HepG2 (cell line): ENCODE measurements around the gene ARHGAP5. TPM values are rescaled to one million over a fixed set of nuclear protein-coding genes. Genes with fewer than 3 reads are reported as not detected.

Experiments used
- CHD4 ChIP-seq: fragments of 200-600 bp; sonication (generic); IDR thresholded peaks from 2 replicates; pipeline ENCODE4 v1.7.0; 2017; ENCODE audit warnings: mild to moderate bottlenecking, low read length, borderline replicate concordance
- GATAD1 ChIP-seq: IDR thresholded peaks from 2 replicates; pipeline ENCODE4 v1.6.1; 2016; ENCODE audit warnings: missing genetic modification reagents, missing compliant biosample characterization
- HMGA1 ChIP-seq: sonication (generic); formaldehyde crosslinking; conservative IDR thresholded peaks from 2 replicates; pipeline ENCODE4 v1.4.0; 2020; ENCODE audit warnings: missing genetic modification reagents
- HNF4A ChIP-seq: sonication (generic); formaldehyde crosslinking; IDR thresholded peaks from 2 replicates; pipeline ENCODE4 v1.4.0; 2020; ENCODE audit warnings: missing genetic modification reagents
- HOXA3 ChIP-seq: sonication (generic); formaldehyde crosslinking; IDR thresholded peaks from 2 replicates; pipeline ENCODE4 v1.5.0; 2020; ENCODE audit warnings: missing genetic modification reagents
- IRF2 ChIP-seq: IDR thresholded peaks from 2 replicates; pipeline ENCODE4 v1.6.1; 2018; ENCODE audit warnings: missing genetic modification reagents, missing compliant biosample characterization
- LRRFIP1 ChIP-seq: sonication (generic); formaldehyde crosslinking; conservative IDR thresholded peaks from 2 replicates; pipeline ENCODE4 v1.4.0; 2020; ENCODE audit warnings: missing genetic modification reagents
- MAF1 ChIP-seq: sonication (generic); formaldehyde crosslinking; IDR thresholded peaks from 2 replicates; pipeline ENCODE4 v1.5.0; 2020; ENCODE audit warnings: missing genetic modification reagents, borderline replicate concordance
- MAFG ChIP-seq: sonication (generic); formaldehyde crosslinking; IDR thresholded peaks from 2 replicates; pipeline ENCODE4 v1.5.1; 2020; ENCODE audit warnings: mild to moderate bottlenecking, missing genetic modification reagents
- NCOA2 ChIP-seq: sonication (generic); formaldehyde crosslinking; IDR thresholded peaks from 2 replicates; pipeline ENCODE4 v1.8.0; 2022; ENCODE audit warnings: inconsistent platforms
- PAF1 ChIP-seq: IDR thresholded peaks from 2 replicates; pipeline ENCODE4 v1.6.1; 2016; ENCODE audit warnings: missing genetic modification reagents, missing compliant biosample characterization
- RBM22 ChIP-seq: fragments of 200-400 bp; formaldehyde crosslinking; optimal IDR thresholded peaks from 2 replicates; pipeline ENCODE3; 2017; ENCODE audit warnings: mild to moderate bottlenecking, low read length, moderate library complexity
- SRY ChIP-seq: sonication (generic); formaldehyde crosslinking; IDR thresholded peaks from 2 replicates; pipeline ENCODE4 v1.8.0; 2022; ENCODE audit warnings: mild to moderate bottlenecking, missing genetic modification reagents
- SUZ12 ChIP-seq: fragments of 150-350 bp; IDR thresholded peaks from 2 replicates; pipeline ENCODE4 v1.6.1; 2014; ENCODE audit warnings: low read depth, low read length
- TCF7 ChIP-seq: sonication (generic); IDR thresholded peaks from 2 replicates; pipeline ENCODE4 v1.6.1; 2016; ENCODE audit warnings: antibody characterized with exemption, low read depth
- TMF1 ChIP-seq: sonication (generic); formaldehyde crosslinking; IDR thresholded peaks from 2 replicates; pipeline ENCODE4 v1.8.1; 2022; ENCODE audit warnings: low read depth, missing genetic modification reagents
- ZNF33B ChIP-seq: sonication (generic); formaldehyde crosslinking; IDR thresholded peaks from 2 replicates; pipeline ENCODE4 v1.5.1; 2020; ENCODE audit warnings: mild to moderate bottlenecking, missing genetic modification reagents
- ZNF382 ChIP-seq: sonication (generic); formaldehyde crosslinking; IDR thresholded peaks from 2 replicates; pipeline ENCODE4 v1.5.0; 2020; ENCODE audit warnings: missing genetic modification reagents, mild to moderate bottlenecking, borderline replicate concordance
- ZNF501 ChIP-seq: sonication (generic); formaldehyde crosslinking; IDR thresholded peaks from 2 replicates; pipeline ENCODE4 v1.5.1; 2020; ENCODE audit warnings: mild to moderate bottlenecking, moderate library complexity, missing genetic modification reagents
- ZNF619 ChIP-seq: sonication (generic); formaldehyde crosslinking; IDR thresholded peaks from 2 replicates; pipeline ENCODE4 v1.4.0; 2020; ENCODE audit warnings: mild to moderate bottlenecking, missing genetic modification reagents
- ZNF629 ChIP-seq: sonication (generic); formaldehyde crosslinking; conservative IDR thresholded peaks from 2 replicates; pipeline ENCODE4 v1.5.0; 2020; ENCODE audit warnings: missing genetic modification reagents
- ZNF784 ChIP-seq: sonication (generic); formaldehyde crosslinking; IDR thresholded peaks from 2 replicates; pipeline ENCODE4 v1.5.1; 2020; ENCODE audit warnings: missing genetic modification reagents, mild to moderate bottlenecking, borderline replicate concordance
- polyA plus RNA-seq, 8 experiments: library from polyadenylated mRNA; depleted of rRNA in 3 of 8; stranded (reverse) in 7 of 8; unstranded in 1 of 8; fragments of >200 nt; fragmentation: Illumina TruSeq in 4 of 8; extraction: Trizol in 4 of 8; gene quantifications; 2 replicates each; pipeline versions ENCODE4 v1.2.1 to v1.2.3, GENCODE V29; 2011 to 2016; ENCODE audit warnings: low read depth in 4 of 8, missing spikeins in 1 of 8, mixed read lengths in 1 of 8; ENCODE audit not compliant: insufficient read depth in 1 of 8
- total RNA-seq, 5 experiments: library from RNA; depleted of rRNA; stranded (reverse); fragments of >200 nt; fragmentation: Illumina TruSeq; extraction: Trizol; gene quantifications; 2 replicates each; pipeline ENCODE4 v1.2.3, GENCODE V29; 2016; ENCODE audit warnings: low read depth in 1 of 5
- TF ChIP-seq, protein P1 (sequence below): IDR thresholded peaks from 2 replicates; pipeline ENCODE4 v1.6.1; 2016; ENCODE audit warnings: low read depth, control low read depth
- TF ChIP-seq, protein P2 (sequence below): sonication (generic); formaldehyde crosslinking; IDR thresholded peaks from 2 replicates; pipeline ENCODE4 v1.8.0; 2022; ENCODE audit warnings: low read depth, missing genetic modification reagents

The ARHGAP5 gene
- total and polyA plus RNA-seq, 2 of the 13 experiments (the other 11 are each of a cell fraction or from before 2014, with no cell fraction given) = 33.7 to 144 TPM

- TF ChIP-seq CHD4 (peak; percentile 63), ZNF784 (CRISPR knock-in tag) (peak; percentile 96; the same call in 1 of the 2 replicates), ZNF629 (peak; percentile 64), LRRFIP1 (peak; percentile 81; the same call in 1 of the 2 replicates), HOXA3 (peak; percentile 95), ZNF33B (CRISPR knock-in tag) (peak; percentile 96), MAFG (CRISPR knock-in tag) (peak; percentile 72; the same call in 1 of the 2 replicates), ZNF382 (CRISPR knock-in tag) (no peak), PAF1 (CRISPR knock-in tag) (no peak), MAF1 (peak; percentile 91), NCOA2 (CRISPR knock-in tag) (peak; percentile 83), TCF7 (no peak; the same call in 1 of the 2 replicates), TMF1 (CRISPR knock-in tag) (no peak; the same call in 1 of the 2 replicates), ZNF619 (CRISPR knock-in tag) (peak; percentile 89; the same call in 1 of the 2 replicates), ZNF501 (CRISPR knock-in tag) (peak; percentile 100), GATAD1 (CRISPR knock-in tag) (peak; percentile 79), HMGA1 (CRISPR knock-in tag) (no peak), SRY (CRISPR knock-in tag) (peak; percentile 96), RBM22 (no peak), HNF4A (CRISPR knock-in tag) (peak; percentile 98), IRF2 (peak; percentile 75; the same call in 1 of the 2 replicates), SUZ12 (peak; percentile 57)
- TF ChIP-seq, protein P1, sequence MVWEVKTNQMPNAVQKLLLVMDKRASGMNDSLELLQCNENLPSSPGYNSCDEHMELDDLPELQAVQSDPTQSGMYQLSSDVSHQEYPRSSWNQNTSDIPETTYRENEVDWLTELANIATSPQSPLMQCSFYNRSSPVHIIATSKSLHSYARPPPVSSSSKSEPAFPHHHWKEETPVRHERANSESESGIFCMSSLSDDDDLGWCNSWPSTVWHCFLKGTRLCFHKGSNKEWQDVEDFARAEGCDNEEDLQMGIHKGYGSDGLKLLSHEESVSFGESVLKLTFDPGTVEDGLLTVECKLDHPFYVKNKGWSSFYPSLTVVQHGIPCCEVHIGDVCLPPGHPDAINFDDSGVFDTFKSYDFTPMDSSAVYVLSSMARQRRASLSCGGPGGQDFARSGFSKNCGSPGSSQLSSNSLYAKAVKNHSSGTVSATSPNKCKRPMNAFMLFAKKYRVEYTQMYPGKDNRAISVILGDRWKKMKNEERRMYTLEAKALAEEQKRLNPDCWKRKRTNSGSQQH = peak; percentile 89; the same call in 1 of the 2 replicates
- TF ChIP-seq, protein P2, sequence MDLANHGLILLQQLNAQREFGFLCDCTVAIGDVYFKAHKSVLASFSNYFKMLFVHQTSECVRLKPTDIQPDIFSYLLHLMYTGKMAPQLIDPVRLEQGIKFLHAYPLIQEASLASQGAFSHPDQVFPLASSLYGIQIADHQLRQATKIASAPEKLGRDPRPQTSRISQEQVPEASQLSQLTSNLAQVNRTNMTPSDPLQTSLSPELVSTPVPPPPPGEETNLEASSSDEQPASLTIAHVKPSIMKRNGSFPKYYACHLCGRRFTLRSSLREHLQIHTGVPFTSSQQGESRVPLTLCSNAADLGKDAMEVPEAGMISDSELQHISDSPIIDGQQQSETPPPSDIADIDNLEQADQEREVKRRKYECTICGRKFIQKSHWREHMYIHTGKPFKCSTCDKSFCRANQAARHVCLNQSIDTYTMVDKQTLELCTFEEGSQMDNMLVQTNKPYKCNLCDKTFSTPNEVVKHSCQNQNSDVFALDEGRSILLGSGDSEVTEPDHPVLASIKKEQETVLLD = peak; percentile 83
These were observed 124.2 kb downstream of the ARHGAP5 start (continued) for GRCh38 chr14:32201193-32201815.
